ENCODE data around the gene AGO3.

AGO3 gene

GRCh38 chr1:36108314-36108713 is 177.4 kb downstream of the AGO3 start:
- TF ChIP-seq CTCF (IDR thresholded peaks at IDR 0.05; ENCODE audit: extremely low read depth, missing control alignments) = no peak
- DNase-seq (ENCODE audit: low spot score) = no peak

GRCh38 chr1:36109041-36109679 is 178.3 kb downstream of the AGO3 start:
- no peak for DNase-seq (ENCODE audit: low spot score)
- TF ChIP-seq CTCF (IDR thresholded peaks at IDR 0.05; ENCODE audit: extremely low read depth, missing control alignments) = no peak

- DNase-seq (ENCODE audit: low spot score) = no peak
- no peak for TF ChIP-seq CTCF (IDR thresholded peaks at IDR 0.05; ENCODE audit: extremely low read depth, missing control alignments)
Measured at GRCh38 chr1:36111151-36111550, 180.2 kb downstream of the AGO3 start.

- no peak for TF ChIP-seq CTCF (IDR thresholded peaks at IDR 0.05; ENCODE audit: extremely low read depth, missing control alignments)
Measured at GRCh38 chr1:36112823-36113222, 181.9 kb downstream of the AGO3 start.

GRCh38 chr1:36114371-36114770 is 183.5 kb downstream of the AGO3 start:
- TF ChIP-seq CTCF (IDR thresholded peaks at IDR 0.05; ENCODE audit: extremely low read depth, missing control alignments) = no peak
- DNase-seq (ENCODE audit: low spot score) = no peak

More at GRCh38 chr1:36112823-36113222, 181.9 kb downstream of the AGO3 start:
- DNase-seq (ENCODE audit: low spot score) = no peak

GRCh38 chr1:36115200-36115669 is 184.3 kb downstream of the AGO3 start:
- no peak for DNase-seq (ENCODE audit: low spot score)
- no peak for TF ChIP-seq CTCF (IDR thresholded peaks at IDR 0.05; ENCODE audit: extremely low read depth, missing control alignments)

- no peak for DNase-seq (ENCODE audit: low spot score)
- no peak for TF ChIP-seq CTCF (IDR thresholded peaks at IDR 0.05; ENCODE audit: extremely low read depth, missing control alignments)
Measured at GRCh38 chr1:36115931-36116330, 185.0 kb downstream of the AGO3 start.

Measured in GM20000 (cell line).